Measurements from ENCODE around the gene ZNF764.

ZNF764 gene

DNA sequence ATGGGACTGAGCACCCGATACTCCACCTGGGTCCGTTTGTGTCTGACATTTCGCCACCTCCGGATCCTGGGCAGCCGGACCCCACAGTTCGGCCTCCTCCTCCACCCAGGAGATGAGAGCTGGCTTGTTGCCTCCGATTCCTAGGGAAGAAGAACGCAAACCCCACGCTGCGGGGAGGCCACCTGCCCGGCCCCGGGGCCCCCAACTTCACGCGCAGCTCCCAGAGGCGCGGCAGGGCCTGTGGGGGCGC is 542 bp downstream of the ZNF764 start:
- Histone ChIP-seq H3K79me2 (ENCODE audit: insufficient read depth, low read length) (peaks cover 53% of the 10 kb centered on the region), H4K20me1 (ENCODE audit: insufficient read depth, low read length, poor library complexity, severe bottlenecking) (no peaks in the 10 kb centered on the region), H3K9me3 (ENCODE audit: insufficient read depth, low read depth, low read length) (no peaks in the 10 kb centered on the region), H3K36me3 (ENCODE audit: insufficient read depth, low read length) (no peaks in the 10 kb centered on the region), H2AFZ (ENCODE audit: low read length) (peak overlapping the region; percentile 96), H3K4me3 (ENCODE audit: low read length, poor library complexity, severe bottlenecking) (peak overlapping the region; percentile 87), H3K9me2 (replicated peaks; ENCODE audit: low read depth, low read length) (no peaks in the 10 kb centered on the region), H3K4me1 (ENCODE audit: insufficient read depth, low read length, poor library complexity, severe bottlenecking) (peaks cover 22% of the 10 kb centered on the region), H3K9ac (ENCODE audit: low read depth, low read length, poor library complexity, severe bottlenecking) (peak overlapping the region; percentile 96), H3K4me2 (ENCODE audit: low read depth, low read length, poor library complexity, severe bottlenecking) (peak overlapping the region; percentile 88), H3F3A (ENCODE audit: low read depth) (no peaks in the 10 kb centered on the region), H3K27me3 (ENCODE audit: insufficient read depth, low read length, poor library complexity, severe bottlenecking) (no peaks in the 10 kb centered on the region)
- no peak for TF ChIP-seq EZH2phosphoT487 (IDR thresholded peaks at IDR 0.05; ENCODE audit: borderline replicate concordance)
- TF ChIP-seq, protein P1, sequence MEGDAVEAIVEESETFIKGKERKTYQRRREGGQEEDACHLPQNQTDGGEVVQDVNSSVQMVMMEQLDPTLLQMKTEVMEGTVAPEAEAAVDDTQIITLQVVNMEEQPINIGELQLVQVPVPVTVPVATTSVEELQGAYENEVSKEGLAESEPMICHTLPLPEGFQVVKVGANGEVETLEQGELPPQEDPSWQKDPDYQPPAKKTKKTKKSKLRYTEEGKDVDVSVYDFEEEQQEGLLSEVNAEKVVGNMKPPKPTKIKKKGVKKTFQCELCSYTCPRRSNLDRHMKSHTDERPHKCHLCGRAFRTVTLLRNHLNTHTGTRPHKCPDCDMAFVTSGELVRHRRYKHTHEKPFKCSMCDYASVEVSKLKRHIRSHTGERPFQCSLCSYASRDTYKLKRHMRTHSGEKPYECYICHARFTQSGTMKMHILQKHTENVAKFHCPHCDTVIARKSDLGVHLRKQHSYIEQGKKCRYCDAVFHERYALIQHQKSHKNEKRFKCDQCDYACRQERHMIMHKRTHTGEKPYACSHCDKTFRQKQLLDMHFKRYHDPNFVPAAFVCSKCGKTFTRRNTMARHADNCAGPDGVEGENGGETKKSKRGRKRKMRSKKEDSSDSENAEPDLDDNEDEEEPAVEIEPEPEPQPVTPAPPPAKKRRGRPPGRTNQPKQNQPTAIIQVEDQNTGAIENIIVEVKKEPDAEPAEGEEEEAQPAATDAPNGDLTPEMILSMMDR (conservative IDR thresholded peaks at IDR 0.05; ENCODE audit: low read length): no peak

DNA sequence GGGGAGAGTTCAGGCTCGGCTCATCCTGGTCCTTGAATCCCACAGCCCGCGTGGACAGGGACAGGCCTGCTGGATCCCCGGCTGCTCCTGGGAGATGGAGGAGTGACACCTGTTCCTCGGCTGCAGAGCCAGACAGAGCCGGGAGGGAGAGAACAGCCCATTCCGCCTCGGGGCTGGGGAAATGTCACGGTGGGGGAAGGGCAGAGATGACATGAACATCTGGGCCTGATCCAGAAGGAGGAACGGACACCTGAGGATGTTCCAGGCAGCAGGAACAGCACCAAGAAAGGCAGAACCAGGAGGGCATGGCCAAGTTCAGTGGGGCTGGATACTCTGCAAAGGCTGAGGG is 2.1 kb downstream of the ZNF764 start:
- peak overlapping the region; percentile 88 for H3K4me2 ChIP-seq (ENCODE audit: low read depth, low read length, poor library complexity, severe bottlenecking)
- H3K4me3 ChIP-seq (ENCODE audit: low read length, poor library complexity, severe bottlenecking): no peak overlapping the region

DNA sequence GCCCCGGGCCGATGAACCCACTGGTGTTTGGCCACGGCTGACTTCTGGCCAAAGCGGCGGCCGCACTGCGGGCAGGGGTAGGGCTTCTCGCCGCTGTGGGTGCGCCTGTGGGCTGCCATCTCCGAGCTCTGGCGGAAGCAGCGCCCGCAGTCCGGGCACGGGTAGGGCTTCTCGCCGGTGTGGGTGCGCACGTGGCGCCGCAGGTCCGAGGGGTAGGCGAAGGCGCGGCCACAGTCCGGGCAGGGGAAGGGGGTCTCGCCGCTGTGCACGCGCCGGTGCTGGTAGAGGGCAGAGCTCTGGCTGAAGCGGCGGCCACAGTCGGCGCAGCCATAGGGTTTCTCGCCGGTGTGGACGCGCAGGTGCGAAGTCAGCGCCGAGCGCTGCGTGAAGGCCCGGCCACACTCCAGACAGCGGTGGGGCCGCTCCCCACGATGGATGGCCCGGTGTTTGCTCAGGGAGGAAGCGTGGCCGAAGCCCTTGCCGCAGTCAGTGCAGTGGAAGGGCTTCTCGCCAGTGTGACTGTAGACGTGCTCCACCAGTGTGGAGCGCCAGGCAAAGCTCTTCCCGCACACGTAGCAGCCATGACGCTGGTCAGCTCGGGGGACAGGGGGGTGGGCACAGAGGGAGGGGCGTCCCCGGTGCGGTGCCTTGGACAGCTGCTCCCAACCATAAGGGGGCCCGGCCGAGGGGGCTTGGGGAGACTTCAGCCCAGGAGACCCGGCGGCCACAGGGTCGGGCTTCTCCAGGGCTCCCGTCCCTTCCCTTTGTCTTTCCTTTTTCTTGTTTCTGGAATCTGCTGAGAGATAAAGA is 2.7 kb downstream of the ZNF764 start:
- H3K9ac ChIP-seq (ENCODE audit: low read depth, low read length, poor library complexity, severe bottlenecking): no peak overlapping the region

More for the DNA sequence above, 2.1 kb downstream of the ZNF764 start:
- no peaks in the 10 kb centered on the region for H3F3A ChIP-seq (ENCODE audit: low read depth)
- no peaks in the 10 kb centered on the region for H3K27me3 ChIP-seq (ENCODE audit: insufficient read depth, low read length, poor library complexity, severe bottlenecking)
- no peaks in the 10 kb centered on the region for H3K9me2 ChIP-seq (replicated peaks; ENCODE audit: low read depth, low read length)
- H3K79me2 ChIP-seq (ENCODE audit: insufficient read depth, low read length): peaks cover 56% of the 10 kb centered on the region
- no peaks in the 10 kb centered on the region for H4K20me1 ChIP-seq (ENCODE audit: insufficient read depth, low read length, poor library complexity, severe bottlenecking)
- no peaks in the 10 kb centered on the region for H3K36me3 ChIP-seq (ENCODE audit: insufficient read depth, low read length)
- TF ChIP-seq, protein P1 (conservative IDR thresholded peaks at IDR 0.05; ENCODE audit: low read length): no peak
- no peak for TF ChIP-seq EZH2phosphoT487 (IDR thresholded peaks at IDR 0.05; ENCODE audit: borderline replicate concordance)
- H3K9me3 ChIP-seq (ENCODE audit: insufficient read depth, low read depth, low read length): no peaks in the 10 kb centered on the region
- no peak overlapping the region for H2AFZ ChIP-seq (ENCODE audit: low read length)
- peaks cover 31% of the 10 kb centered on the region for H3K4me1 ChIP-seq (ENCODE audit: insufficient read depth, low read length, poor library complexity, severe bottlenecking)
- H3K9ac ChIP-seq (ENCODE audit: low read depth, low read length, poor library complexity, severe bottlenecking): no peak overlapping the region

More for the DNA sequence above, 2.7 kb downstream of the ZNF764 start:
- H3K9me2 ChIP-seq (replicated peaks; ENCODE audit: low read depth, low read length): no peaks in the 10 kb centered on the region
- no peak overlapping the region for H3K4me3 ChIP-seq (ENCODE audit: low read length, poor library complexity, severe bottlenecking)
- TF ChIP-seq EZH2phosphoT487 (IDR thresholded peaks at IDR 0.05; ENCODE audit: borderline replicate concordance): no peak
- TF ChIP-seq, protein P1 (conservative IDR thresholded peaks at IDR 0.05; ENCODE audit: low read length): no peak
- no peaks in the 10 kb centered on the region for H3K9me3 ChIP-seq (ENCODE audit: insufficient read depth, low read depth, low read length)
- no peaks in the 10 kb centered on the region for H3K36me3 ChIP-seq (ENCODE audit: insufficient read depth, low read length)
- no peaks in the 10 kb centered on the region for H4K20me1 ChIP-seq (ENCODE audit: insufficient read depth, low read length, poor library complexity, severe bottlenecking)
- H3F3A ChIP-seq (ENCODE audit: low read depth): no peaks in the 10 kb centered on the region
- H2AFZ ChIP-seq (ENCODE audit: low read length): no peak overlapping the region
- no peak overlapping the region for H3K4me2 ChIP-seq (ENCODE audit: low read depth, low read length, poor library complexity, severe bottlenecking)
- no peaks in the 10 kb centered on the region for H3K27me3 ChIP-seq (ENCODE audit: insufficient read depth, low read length, poor library complexity, severe bottlenecking)
- peaks cover 56% of the 10 kb centered on the region for H3K79me2 ChIP-seq (ENCODE audit: insufficient read depth, low read length)
- peaks cover 31% of the 10 kb centered on the region for H3K4me1 ChIP-seq (ENCODE audit: insufficient read depth, low read length, poor library complexity, severe bottlenecking)
